NCI-H1092 treated with DMSO at 0.1 percent for 48 hours (cell line): ENCODE measurements around the gene TFPT.

Source experiments
- DNase-seq: peaks from one replicate; lab custom pipeline; 2025; lab: John Stamatoyannopoulos, UW

TFPT gene

GRCh38 chr19:54149021-54149812 is 33.8 kb upstream of the TFPT start:
- no peak for DNase-seq

GRCh38 chr19:54148158-54148557 is 32.7 kb upstream of the TFPT start:
- DNase-seq = no peak

- no peak for DNase-seq
These were observed 32.2 kb upstream of the TFPT start for GRCh38 chr19:54147676-54148075.

DNA sequence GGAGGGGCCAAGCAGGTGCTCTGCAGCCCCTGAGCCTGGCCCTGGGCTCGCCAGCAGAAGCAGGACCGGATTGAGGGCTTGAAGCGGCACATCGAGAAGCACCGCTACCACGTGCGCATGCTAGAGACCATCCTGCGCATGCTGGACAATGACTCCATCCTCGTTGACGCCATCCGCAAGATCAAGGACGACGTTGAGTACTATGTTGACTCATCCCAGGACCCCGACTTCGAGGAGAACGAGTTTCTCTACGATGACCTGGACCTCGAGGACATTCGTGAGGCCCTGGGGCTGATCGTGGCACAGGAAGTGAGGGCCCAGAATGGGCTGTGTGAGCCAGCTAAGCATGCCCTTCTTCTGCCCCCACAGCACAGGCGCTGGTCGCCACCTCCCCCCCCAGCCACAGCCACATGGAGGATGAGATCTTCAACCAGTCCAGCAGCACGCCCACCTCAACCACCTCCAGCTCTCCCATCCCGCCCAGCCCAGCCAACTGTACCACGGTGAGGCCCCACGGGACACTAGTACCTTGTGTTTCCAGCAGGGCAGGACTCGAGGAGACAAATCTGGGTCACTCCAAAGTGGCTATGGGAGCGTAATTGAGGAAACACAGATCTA is 30.2 kb upstream of the TFPT start:
- DNase-seq = no peak

GRCh38 chr19:54142166-54142780 is 26.8 kb upstream of the TFPT start:
- no peak for DNase-seq

GRCh38 chr19:54141356-54141755 is 25.9 kb upstream of the TFPT start:
- DNase-seq = no peak

GRCh38 chr19:54138489-54139256 is 23.2 kb upstream of the TFPT start:
- no peak for DNase-seq

DNA sequence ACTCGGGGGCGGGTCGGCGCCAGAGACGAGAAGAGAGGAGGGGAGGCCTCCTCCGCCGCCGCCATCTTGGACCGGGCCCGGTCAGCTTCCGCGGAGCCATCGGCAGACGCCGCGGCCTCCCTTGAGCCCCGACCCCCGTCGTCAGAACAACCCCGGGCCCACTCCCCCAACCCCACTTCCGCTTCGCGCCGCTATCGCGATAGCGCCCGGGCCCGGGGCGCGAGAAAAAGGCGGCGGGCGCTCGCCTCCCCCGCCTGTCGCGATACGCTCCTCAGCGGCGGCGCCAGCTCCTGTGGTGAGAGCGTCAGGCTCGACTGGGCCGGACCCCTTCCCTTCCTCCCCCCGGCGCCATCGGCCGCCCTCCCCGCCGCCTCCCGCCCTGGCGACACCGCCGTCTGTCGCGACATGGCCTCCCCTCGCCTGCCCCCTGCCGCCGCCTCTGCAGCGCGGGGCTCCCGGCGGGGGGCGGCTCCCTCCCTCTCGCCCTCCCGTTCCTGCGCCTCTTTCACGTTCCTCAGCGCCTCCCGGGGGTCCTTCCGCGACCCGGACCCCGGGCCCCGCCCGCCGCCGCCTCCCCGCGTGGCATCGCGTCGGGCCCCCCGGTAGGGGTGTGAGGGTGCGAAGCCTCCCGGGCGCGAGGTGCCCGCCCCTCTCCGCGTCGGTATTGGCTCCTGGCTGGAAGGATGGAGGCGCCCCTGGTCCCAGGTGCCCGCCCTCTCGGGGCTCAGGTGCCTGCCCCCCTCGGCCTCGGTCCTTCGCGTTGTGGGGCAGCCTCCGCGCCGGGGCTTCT is 22.4 kb upstream of the TFPT start, which contains the start of gene CNOT3:
Gene CNOT3 (plus strand): TSS at position 64 of the 790 bp plus-strand sequence. CDS start 5,217 bp downstream, outside the sequence.
- DNase-seq = no peak

DNA sequence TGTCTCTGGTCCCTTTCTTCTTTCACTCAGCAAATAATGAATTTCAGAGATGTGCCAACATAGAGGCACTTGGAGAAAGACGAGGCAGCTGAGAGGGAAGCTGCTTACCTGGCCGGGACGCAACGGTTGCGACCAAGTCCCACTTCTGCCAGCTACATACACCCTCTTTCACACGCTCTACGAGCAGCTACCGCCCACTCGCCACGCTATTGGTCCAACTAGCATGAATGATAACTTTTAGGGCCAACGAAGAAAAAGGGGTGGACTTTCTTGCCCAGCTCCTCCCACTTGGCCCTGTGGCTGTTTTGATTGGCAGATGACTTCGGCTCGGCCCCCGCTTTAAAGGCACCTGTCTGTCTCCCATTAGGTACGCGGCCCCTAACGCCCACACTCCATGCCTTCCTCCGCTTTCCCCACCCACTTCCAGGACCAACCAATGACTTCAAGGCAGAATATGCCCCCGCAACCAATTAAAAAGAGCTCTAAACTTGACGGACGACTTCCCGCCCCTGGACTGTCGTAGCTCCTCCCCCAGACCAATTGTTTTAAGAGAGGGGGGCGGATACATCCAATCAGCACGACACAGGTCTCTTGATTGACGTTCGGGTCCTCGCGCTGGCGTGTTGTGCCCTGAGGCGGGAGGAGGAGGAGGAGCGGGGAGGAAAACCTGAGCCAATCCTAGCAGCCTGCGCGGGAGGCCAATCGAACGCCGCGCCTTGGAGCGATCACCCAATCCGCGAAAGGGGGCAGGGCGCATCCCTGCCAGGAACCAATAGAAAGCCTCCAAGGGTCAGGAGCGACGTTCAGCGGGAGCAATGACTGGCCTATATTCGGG is 21.6 kb upstream of the TFPT start:
- peak; percentile 99 for DNase-seq

GRCh38 chr19:54136086-54136863 is 20.8 kb upstream of the TFPT start:
- DNase-seq = no peak

DNA sequence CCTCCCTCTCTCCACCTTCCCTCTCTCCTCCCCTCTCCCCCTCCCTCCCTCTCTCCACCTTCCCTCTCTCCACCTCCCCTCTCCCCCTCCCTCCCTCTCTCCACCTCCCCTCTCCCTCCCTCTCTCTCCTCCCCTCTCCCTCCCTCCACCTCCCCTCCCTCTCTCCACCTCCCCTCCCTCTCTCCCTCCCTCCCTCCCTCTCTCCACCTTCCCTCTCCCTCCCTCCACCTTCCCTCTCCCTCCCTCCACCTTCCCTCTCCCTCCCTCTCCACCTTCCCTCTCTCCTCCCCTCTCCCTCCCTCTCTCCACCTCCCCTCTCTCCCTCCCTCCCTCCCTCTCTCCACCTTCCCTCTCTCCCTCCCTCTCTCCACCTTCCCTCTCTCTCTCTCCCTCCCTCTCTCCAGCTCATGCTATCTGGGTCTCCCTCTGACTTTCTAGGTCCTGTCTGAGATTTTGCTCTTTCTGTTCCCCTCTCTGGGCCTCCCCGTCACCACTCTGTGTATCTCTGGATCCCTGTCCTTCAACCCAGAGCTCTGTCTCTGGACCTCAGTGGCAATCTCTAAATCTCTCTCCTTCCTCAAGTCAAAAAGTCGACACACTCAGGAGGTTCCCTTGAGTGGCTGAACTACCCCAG is 18.6 kb upstream of the TFPT start:
- DNase-seq = no peak

GRCh38 chr19:54133312-54133956 is 18.0 kb upstream of the TFPT start:
- DNase-seq = peak; percentile 3

DNA sequence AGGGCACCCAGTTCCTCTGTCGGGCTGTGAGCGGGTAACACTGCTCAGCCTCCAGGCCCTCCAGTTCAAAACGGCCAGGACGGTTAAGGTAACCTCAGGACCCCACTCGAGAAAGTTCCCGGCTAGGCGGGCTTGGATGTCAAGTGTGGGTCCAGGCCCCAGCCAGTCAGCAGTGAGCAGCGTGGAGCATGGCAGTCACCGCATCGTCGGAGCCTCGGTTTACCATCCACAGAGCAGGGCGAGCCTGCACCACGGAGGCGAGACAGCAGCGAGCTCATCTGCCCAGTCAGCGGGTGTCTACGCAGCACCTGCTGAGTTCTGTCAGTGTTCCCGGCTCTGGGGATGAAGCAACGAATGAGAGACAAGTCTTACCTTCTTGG is 14.2 kb upstream of the TFPT start:
- no peak for DNase-seq

DNA sequence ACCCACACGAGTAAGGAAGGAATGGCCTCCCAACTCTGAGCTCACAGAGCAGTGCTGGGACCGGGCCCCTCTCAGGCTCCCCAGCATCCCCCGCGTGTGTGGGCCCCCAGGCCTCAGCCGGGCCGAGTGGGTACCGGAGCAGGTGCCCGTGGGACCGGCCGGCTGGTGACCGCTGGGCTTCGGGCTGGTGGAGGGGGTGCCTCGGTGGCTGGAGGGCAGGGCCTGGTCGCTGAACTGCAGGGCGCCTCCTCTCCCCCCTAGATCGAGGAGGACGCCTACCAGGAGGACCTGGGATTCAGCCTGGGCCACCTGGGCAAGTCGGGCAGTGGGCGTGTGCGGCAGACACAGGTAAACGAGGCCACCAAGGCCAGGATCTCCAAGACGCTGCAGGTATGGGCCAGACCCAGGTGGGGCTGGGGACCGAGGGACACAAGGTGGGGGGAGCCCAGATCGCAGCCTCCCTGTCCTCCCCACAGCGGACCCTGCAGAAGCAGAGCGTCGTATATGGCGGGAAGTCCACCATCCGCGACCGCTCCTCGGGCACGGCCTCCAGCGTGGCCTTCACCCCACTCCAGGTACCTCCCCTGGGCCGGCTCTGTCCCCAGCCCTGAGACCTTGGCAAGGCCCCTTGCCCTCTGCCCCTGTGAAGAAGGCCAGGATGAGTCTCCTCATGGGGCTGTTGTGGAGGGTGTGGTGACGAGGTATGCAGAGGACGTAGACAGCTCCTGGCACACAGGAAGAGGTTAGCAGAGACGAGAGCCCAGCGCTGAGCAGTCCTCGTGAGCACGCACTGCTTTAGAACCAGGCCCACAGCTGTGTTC is 13.5 kb upstream of the TFPT start:
- no peak for DNase-seq

- no peak for DNase-seq
These were observed 12.9 kb upstream of the TFPT start for GRCh38 chr19:54128441-54128725.

DNA sequence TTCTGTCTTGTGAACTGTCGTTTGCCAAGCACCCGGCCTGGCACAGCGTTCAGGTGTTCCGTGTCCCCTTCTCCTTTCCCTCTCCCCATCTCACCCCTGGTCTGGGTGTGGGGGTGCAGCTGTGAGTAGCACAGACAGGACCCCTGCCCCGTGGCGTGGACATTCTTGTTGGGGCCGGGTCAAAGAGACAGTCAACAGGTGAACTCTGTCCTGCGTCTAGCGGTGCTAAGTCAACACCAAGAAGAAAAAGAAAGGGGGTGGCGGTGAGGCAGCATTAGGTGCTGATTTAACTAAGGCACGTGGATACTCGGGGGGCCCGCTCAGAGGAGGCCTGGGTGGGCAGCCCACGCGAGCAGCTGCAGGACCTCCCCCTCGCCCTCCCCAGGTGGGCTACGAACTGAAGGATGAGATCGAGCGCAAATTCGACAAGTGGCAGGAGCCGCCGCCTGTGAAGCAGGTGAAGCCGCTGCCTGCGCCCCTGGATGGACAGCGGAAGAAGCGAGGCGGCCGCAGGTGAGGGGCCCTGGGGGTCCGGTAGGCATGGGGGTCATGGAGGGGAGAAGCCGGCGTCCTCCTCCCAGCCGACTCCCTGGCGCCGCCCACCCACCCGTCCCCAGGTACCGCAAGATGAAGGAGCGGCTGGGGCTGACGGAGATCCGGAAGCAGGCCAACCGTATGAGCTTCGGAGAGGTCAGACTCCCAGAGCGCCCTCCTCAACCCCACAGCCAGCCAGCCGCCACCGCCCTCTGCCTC is 12.4 kb upstream of the TFPT start:
- DNase-seq = no peak

- DNase-seq = no peak
These were observed 10.3 kb upstream of the TFPT start for GRCh38 chr19:54125713-54126112.

- no peak for DNase-seq
These were observed 8.9 kb upstream of the TFPT start for GRCh38 chr19:54124393-54124792.
